Hepatocyte (in vitro differentiated cells): ENCODE data around the gene NUB1.

Source experiments
- EZH2 ChIP-seq: fragments of 200-600 bp; sonication (generic); IDR thresholded peaks from 2 replicates; pipeline ENCODE4 v1.6.1; 2016; ENCODE audit warnings: antibody characterized with exemption, mild to moderate bottlenecking, borderline replicate concordance
- TF ChIP-seq, protein P1 (sequence below): fragments of 200-600 bp; sonication (generic); IDR thresholded peaks from 2 replicates; pipeline ENCODE4 v1.5.1; 2016; ENCODE audit warnings: antibody characterized with exemption, mild to moderate bottlenecking; ENCODE audit not compliant: poor library complexity

- TF ChIP-seq EZH2 = no peak
- TF ChIP-seq, protein P1, sequence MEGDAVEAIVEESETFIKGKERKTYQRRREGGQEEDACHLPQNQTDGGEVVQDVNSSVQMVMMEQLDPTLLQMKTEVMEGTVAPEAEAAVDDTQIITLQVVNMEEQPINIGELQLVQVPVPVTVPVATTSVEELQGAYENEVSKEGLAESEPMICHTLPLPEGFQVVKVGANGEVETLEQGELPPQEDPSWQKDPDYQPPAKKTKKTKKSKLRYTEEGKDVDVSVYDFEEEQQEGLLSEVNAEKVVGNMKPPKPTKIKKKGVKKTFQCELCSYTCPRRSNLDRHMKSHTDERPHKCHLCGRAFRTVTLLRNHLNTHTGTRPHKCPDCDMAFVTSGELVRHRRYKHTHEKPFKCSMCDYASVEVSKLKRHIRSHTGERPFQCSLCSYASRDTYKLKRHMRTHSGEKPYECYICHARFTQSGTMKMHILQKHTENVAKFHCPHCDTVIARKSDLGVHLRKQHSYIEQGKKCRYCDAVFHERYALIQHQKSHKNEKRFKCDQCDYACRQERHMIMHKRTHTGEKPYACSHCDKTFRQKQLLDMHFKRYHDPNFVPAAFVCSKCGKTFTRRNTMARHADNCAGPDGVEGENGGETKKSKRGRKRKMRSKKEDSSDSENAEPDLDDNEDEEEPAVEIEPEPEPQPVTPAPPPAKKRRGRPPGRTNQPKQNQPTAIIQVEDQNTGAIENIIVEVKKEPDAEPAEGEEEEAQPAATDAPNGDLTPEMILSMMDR = no peak
These were observed 27.2 kb upstream of the NUB1 start for GRCh38 chr7:151314401-151314800.
